CD4-positive, alpha-beta T cell treated with Interleukin-10 for 1 hour (primary cell): ENCODE results near the gene SEPTIN10.
"Not testable (repeated sequence)": the region's sequence is repeated elsewhere in the genome, so short reads cannot be mapped to it uniquely, and the experiment has no call there.

ENCODE experiments used
- DNase-seq: peaks from one replicate; pipeline ENCODE4 v3.0.0-alpha.2; 2020

Gene SEPTIN10

GRCh38 chr2:109613922-109614714 is at the start of gene SEPTIN10, which contains the start of gene SOWAHC:
Gene SEPTIN10 (minus strand): TSS chr2:109613966. CDS start chr2:109613827, 139 bp downstream.
Gene SOWAHC (plus strand): TSS chr2:109614364. CDS start chr2:109614490, 126 bp downstream.
- DNase-seq = peak; percentile 81

- DNase-seq = no peak
These were observed 49.1 kb upstream of the SEPTIN10 start for GRCh38 chr2:109662889-109663288.

GRCh38 chr2:109660046-109660860 is 46.5 kb upstream of the SEPTIN10 start:
- DNase-seq = no peak

- no peak for DNase-seq
These were observed 45.8 kb upstream of the SEPTIN10 start for GRCh38 chr2:109659396-109660045.

- no peak for DNase-seq
These were observed 41.5 kb upstream of the SEPTIN10 start for GRCh38 chr2:109655287-109655686.

GRCh38 chr2:109654326-109655050 is 40.7 kb upstream of the SEPTIN10 start:
- DNase-seq = no peak

- no peak for DNase-seq
These were observed 36.2 kb upstream of the SEPTIN10 start for GRCh38 chr2:109649736-109650695.

GRCh38 chr2:109648041-109648527 is 34.3 kb upstream of the SEPTIN10 start:
- no peak for DNase-seq

GRCh38 chr2:109647636-109648035 is 33.9 kb upstream of the SEPTIN10 start:
- DNase-seq = no peak

- DNase-seq = no peak
These were observed 33.2 kb upstream of the SEPTIN10 start for GRCh38 chr2:109646961-109647360.

- DNase-seq = no peak
These were observed 31.8 kb upstream of the SEPTIN10 start for GRCh38 chr2:109645412-109646184.

- DNase-seq = no peak
These were observed 31.0 kb upstream of the SEPTIN10 start for GRCh38 chr2:109644571-109645275.

- not testable (repeated sequence) for DNase-seq
These were observed 26.2 kb upstream of the SEPTIN10 start for GRCh38 chr2:109640000-109640399.

- DNase-seq = no peak
These were observed 25.0 kb upstream of the SEPTIN10 start for GRCh38 chr2:109638795-109639194.

- DNase-seq = no peak
These were observed 24.2 kb upstream of the SEPTIN10 start for GRCh38 chr2:109637749-109638570.

- no peak for DNase-seq
These were observed 22.6 kb upstream of the SEPTIN10 start for GRCh38 chr2:109636317-109636716.

GRCh38 chr2:109635426-109636304 is 21.9 kb upstream of the SEPTIN10 start:
- no peak for DNase-seq
